Measurements from ENCODE around the gene ERAL1. TPM values are rescaled to one million over a fixed set of nuclear protein-coding genes. Genes with fewer than 3 reads are reported as not detected.

ERAL1 gene
- total and polyA plus RNA-seq, 4 donors, result 28.4 to 39.3 (median 36.9) TPM

- no peak for TF ChIP-seq CTCF (IDR thresholded peaks at IDR 0.05; ENCODE audit: control extremely low read depth, extremely low read depth)
- Histone ChIP-seq H3K4me3 (no peak overlapping the region), H3K9me3 (ENCODE audit: control insufficient read depth in 4 of 4, insufficient read depth in 3 of 4, low read length in 3 of 4) (no peaks in the 10 kb centered on the region), H3K36me3 (ENCODE audit: control insufficient read depth in 4 of 4, insufficient read depth in 4 of 4, low read length in 4 of 4) (peaks cover 0 to 2% (median under 1%) of the 10 kb centered on the region in 4 donors), H3K27me3 (ENCODE audit: control insufficient read depth in 3 of 3, insufficient read depth in 3 of 3, low read length in 2 of 3) (no peaks in the 10 kb centered on the region), H3K9ac (ENCODE audit: insufficient read depth in 1 of 2, low read length in 2 of 2) (no peak overlapping the region), H3K4me1 (ENCODE audit: control insufficient read depth in 5 of 5, insufficient read depth in 5 of 5, low read length in 5 of 5) (peaks cover 0 to 16% (median 10%) of the 10 kb centered on the region in 5 donors), H3K27ac (ENCODE audit: low read depth in 1 of 2, low read length in 1 of 2) (peak overlapping the region in 1 of 2 donors; percentile 94)
- DNase-seq, result no peak
- ATAC-seq (ENCODE audit: insufficient read depth, low FRiP score), result no peak
- 89 to 92% methylated on average over 12 of the region's 12 CpGs for WGBS, 2 donors
Observed at GRCh38 chr17:28898527-28898955, 43.7 kb downstream of the ERAL1 start.

DNA sequence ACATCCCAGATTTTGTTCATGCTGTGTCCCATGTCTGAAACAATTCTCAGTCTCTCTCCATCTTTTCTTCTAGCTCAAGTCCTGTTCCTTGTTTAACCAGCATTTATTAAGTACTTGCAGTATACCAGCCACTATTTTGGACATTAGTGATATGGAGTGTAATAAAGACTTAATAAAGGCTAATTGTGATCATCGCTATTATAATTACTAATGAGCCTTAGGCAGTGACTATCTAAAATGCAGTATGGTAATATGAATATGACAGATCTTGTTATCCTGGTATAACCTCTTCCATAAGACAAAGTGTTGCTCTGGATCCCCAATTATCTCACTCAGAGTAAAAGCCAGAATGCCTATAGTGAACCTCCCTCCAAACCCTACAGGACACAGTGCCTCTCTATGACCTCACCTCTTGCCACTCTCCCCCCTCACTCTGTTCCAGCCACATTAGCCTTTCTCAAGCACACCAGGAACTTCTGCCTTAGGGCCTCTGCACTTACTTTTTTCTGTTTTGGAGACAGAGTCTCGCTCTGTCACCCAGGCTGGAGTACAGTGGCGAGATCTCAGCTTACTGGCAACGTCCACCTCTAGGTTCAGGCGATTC, 44.5 kb downstream of the ERAL1 start:
- ATAC-seq (ENCODE audit: insufficient read depth, low FRiP score) (no peak), DNase-seq (no peak)
- Histone ChIP-seq H3K36me3 (ENCODE audit: control insufficient read depth in 4 of 4, insufficient read depth in 4 of 4, low read length in 4 of 4) (peaks cover 0 to 2% (median under 1%) of the 10 kb centered on the region in 4 donors), H3K9me3 (ENCODE audit: control insufficient read depth in 4 of 4, insufficient read depth in 3 of 4, low read length in 3 of 4) (no peaks in the 10 kb centered on the region), H3K9ac (ENCODE audit: insufficient read depth in 1 of 2, low read length in 2 of 2) (no peak overlapping the region), H3K27ac (ENCODE audit: low read depth in 1 of 2, low read length in 1 of 2) (no peak overlapping the region), H3K4me3 (no peak overlapping the region), H3K4me1 (ENCODE audit: control insufficient read depth in 5 of 5, insufficient read depth in 5 of 5, low read length in 5 of 5) (peaks cover 0 to 16% (median 10%) of the 10 kb centered on the region in 5 donors), H3K27me3 (ENCODE audit: control insufficient read depth in 3 of 3, insufficient read depth in 3 of 3, low read length in 2 of 3) (no peaks in the 10 kb centered on the region)
- WGBS, 2 donors, result 94 to 96% methylated on average over 5 of the region's 5 CpGs
- TF ChIP-seq CTCF (IDR thresholded peaks at IDR 0.05; ENCODE audit: control extremely low read depth, extremely low read depth), result no peak

DNA sequence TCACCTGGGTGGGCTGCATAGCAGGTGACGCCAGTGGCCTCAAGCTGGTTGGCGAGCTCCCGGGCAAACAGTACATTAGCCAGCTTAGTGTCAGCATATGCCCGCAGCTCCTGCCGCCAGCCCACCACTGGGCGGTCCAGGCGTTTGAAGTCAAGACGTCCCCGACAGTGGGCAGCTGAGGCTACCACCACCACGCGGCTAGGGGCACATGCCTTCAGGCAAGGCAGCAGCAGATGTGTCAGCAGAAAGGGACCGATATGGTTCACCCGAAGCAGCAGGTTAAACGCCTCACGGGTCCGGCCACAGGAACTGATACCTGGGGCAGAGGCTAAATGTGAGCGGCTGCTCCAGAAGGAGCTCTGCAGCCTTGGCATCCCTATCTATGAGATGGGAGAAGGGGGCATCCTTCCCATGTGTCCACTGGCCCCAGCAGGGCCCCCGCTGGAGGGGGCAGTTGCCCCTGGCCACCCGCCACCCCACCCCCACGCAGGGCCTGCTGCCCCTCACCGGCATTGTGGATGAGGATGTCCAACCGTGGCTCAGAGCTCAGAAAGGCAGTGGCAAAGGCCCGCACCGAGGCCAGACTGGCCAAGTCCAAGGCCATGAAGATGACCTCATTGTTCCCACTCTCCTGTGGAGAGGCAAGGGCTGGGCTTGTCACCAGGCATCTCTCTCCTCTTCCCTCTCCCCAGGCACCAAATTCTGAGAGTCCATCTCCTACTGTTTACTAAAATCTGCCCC, 46.3 kb downstream of the ERAL1 start:
- Histone ChIP-seq H3K27ac (ENCODE audit: low read depth in 1 of 2, low read length in 1 of 2) (no peak overlapping the region), H3K4me3 (no peak overlapping the region), H3K9ac (ENCODE audit: insufficient read depth in 1 of 2, low read length in 2 of 2) (no peak overlapping the region), H3K27me3 (ENCODE audit: control insufficient read depth in 3 of 3, insufficient read depth in 3 of 3, low read length in 2 of 3) (no peaks in the 10 kb centered on the region), H3K4me1 (ENCODE audit: control insufficient read depth in 5 of 5, insufficient read depth in 5 of 5, low read length in 5 of 5) (peaks cover 0 to 19% (median 10%) of the 10 kb centered on the region in 5 donors), H3K9me3 (ENCODE audit: control insufficient read depth in 4 of 4, insufficient read depth in 3 of 4, low read length in 3 of 4) (no peaks in the 10 kb centered on the region), H3K36me3 (ENCODE audit: control insufficient read depth in 4 of 4, insufficient read depth in 4 of 4, low read length in 4 of 4) (peaks cover 0 to 3% (median under 1%) of the 10 kb centered on the region in 4 donors)
- WGBS, 2 donors, result 96 to 99% methylated on average over 24 of the region's 24 CpGs
- ATAC-seq (ENCODE audit: insufficient read depth, low FRiP score), result no peak
- TF ChIP-seq CTCF (IDR thresholded peaks at IDR 0.05; ENCODE audit: control extremely low read depth, extremely low read depth), result no peak
- DNase-seq, result no peak

All from lung (tissue), 12 donors.